ENCODE measurements around the gene ATP5PD. TPM values are rescaled to one million over a fixed set of nuclear protein-coding genes. Genes with fewer than 3 reads are reported as not detected.

The ATP5PD gene
- total and polyA plus RNA-seq, 2 of the 13 experiments (the other 11 are each of a cell fraction or from before 2014, with no cell fraction given): 158 to 428 TPM

DNA sequence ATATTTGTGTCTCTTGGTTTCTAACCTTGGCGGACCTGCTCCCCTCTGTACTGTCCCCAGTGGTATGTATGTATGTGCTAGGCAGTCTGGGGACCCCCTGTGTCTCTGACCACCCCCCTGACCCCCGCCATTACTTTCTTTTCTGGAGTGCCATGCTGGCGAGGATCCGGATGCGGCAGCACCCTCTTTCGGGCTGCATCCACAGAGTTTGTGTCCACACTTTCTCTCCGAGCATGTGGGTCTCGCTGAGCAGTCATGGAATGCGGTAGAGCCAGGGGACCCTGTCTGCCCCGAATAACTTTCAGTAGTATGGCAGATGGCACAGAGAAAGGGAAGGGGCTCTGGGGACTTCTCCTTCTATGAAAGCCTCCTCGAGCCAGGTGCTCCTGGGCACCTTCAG is 17.3 kb upstream of the ATP5PD start:
- Histone ChIP-seq H3K9ac (ENCODE audit: insufficient read depth, low read depth, low read length) (no peak overlapping the region), H3K4me1 (ENCODE audit: insufficient read depth, low read length) (0 out of 2 replicates have a peak, but pooled peaks cover 6% of the 10 kb centered on the region), H3K4me3 (replicated peaks in 1 of 3; ENCODE audit: insufficient read depth in 1 of 3, low read depth in 2 of 3, low read length in 3 of 3) (no peak overlapping the region), H3K36me3 (replicated peaks in 1 of 2; ENCODE audit: control insufficient read depth in 1 of 2, insufficient read depth in 2 of 2, low read length in 2 of 2) (peaks cover 25 to 53% of the 10 kb centered on the region in 2 experiments), H3K27me3 (ENCODE audit: control insufficient read depth in 1 of 2, insufficient read depth in 2 of 2, low read length in 2 of 2) (no peaks in the 10 kb centered on the region), H3K27ac (ENCODE audit: extremely low read length, insufficient read depth, low read length) (no peak overlapping the region), H3K9me3 (ENCODE audit: low read length) (no peaks in the 10 kb centered on the region), H3K79me2 (ENCODE audit: insufficient read depth, low read length) (no peaks in the 10 kb centered on the region), H2AFZ (ENCODE audit: low read length) (no peak overlapping the region), H4K20me1 (ENCODE audit: insufficient read depth, low read length) (no peaks in the 10 kb centered on the region), H3K4me2 (ENCODE audit: low read depth, low read length) (no peak overlapping the region)
- 96% methylated on average over 11 of the region's 11 CpGs for WGBS (ENCODE audit: low lambda C conversion rate)
- ATAC-seq (no peak), FAIRE-seq (no peak), DNase-seq (ENCODE audit: low spot score) (no peak)
- ChIA-PET CTCF (ENCODE audit: low intra/inter-chr PET ratio, low total read pairs) (no interaction called here), POLR2A (interaction anchor here (1.0 to 1.2 kb wide), 2 partner anchors 27 to 31 kb away, joined by 3 read pairs; no protein-coding TSS in a partner anchor)
- in situ Hi-C loops (cut with HindIII; ENCODE audit: extremely low pct_ligation_motif_present, low pct_unique_long_range_greater_than_20kb): no loop called here
- no peak for TF ChIP-seq PATZ1 (CRISPR knock-in tag; IDR thresholded peaks at IDR 0.05)
- no peak for TF ChIP-seq ZNF235 (CRISPR knock-in tag; IDR thresholded peaks at IDR 0.05; ENCODE audit: borderline replicate concordance)
- TF ChIP-seq MYNN (CRISPR knock-in tag; IDR thresholded peaks at IDR 0.05; ENCODE audit: low read depth): no peak
- TF ChIP-seq ZNF724P (CRISPR knock-in tag; IDR thresholded peaks at IDR 0.05; ENCODE audit: borderline replicate concordance): no peak
- TF ChIP-seq ZNF256 (CRISPR knock-in tag; conservative IDR thresholded peaks at IDR 0.05): no peak
- no peak for TF ChIP-seq CEBPG (CRISPR knock-in tag; IDR thresholded peaks at IDR 0.05)
- TF ChIP-seq CEBPZ (IDR thresholded peaks at IDR 0.05; ENCODE audit: low read length): no peak
- no peak for TF ChIP-seq ZGPAT (CRISPR knock-in tag; IDR thresholded peaks at IDR 0.05)
- no peak for TF ChIP-seq ZNF709 (CRISPR knock-in tag; IDR thresholded peaks at IDR 0.05)
- no peak for TF ChIP-seq NFIC (IDR thresholded peaks at IDR 0.05; ENCODE audit: low read length)
- BruUV-seq (replicated peaks): TSS peak; percentile 37
- intact Hi-C loops (cut with micrococcal nuclease; ENCODE audit: unreplicated experiment): no loop called here
